ENCODE measurements around the gene RRP1B. TPM values are rescaled to one million over a fixed set of nuclear protein-coding genes. Genes with fewer than 3 reads are reported as not detected.

Gene RRP1B
- total and polyA plus RNA-seq, 9 of the 15 experiments (the other 6 are each of a cell fraction or from before 2014, with no cell fraction given): 6.8 to 66.6 (median 41.9) TPM

DNA sequence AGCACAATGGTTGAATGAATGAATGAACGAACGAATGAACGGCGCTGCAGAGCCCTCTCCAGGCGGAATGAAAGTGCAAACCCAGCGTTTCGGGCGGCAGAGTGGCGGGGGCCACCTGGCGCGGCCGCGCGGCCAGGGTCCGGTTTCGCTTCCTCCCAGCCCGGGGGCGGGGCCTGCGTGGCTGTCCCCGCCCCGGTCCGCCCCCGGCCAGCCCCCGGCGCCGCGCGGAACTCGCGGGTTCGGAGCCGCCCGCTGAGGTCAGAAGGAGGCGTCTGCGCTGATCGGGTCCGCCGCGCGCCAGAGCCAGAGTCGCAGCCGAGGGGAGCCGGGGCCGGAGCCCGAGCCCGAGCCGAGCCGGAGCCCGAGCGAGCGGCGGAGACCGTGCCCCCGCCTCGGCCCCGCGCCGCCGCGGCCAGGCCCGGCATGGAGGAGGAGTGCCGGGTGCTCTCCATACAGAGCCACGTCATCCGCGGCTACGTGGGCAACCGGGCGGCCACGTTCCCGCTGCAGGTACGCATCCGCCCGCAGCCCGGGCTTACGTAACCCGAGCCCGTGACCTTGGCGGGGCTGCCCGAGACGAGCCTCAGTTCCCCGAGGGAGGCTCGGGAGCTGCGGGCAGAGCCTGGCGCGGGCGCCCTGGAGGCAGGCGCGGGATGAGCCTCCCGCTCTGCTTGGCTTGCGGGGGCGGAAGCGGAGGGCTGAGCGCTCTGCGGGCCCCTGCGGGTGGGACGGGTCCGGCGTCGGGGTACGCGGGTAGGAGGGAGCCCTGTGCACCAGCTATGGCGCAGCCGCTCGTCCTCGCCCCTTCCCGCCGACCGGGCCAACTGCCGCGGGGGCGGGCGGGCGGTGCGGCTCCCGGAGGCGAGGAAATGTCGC lies 59.8 kb downstream of the RRP1B start, which contains the start of gene PDXK (continued):
- TF ChIP-seq, protein P1, sequence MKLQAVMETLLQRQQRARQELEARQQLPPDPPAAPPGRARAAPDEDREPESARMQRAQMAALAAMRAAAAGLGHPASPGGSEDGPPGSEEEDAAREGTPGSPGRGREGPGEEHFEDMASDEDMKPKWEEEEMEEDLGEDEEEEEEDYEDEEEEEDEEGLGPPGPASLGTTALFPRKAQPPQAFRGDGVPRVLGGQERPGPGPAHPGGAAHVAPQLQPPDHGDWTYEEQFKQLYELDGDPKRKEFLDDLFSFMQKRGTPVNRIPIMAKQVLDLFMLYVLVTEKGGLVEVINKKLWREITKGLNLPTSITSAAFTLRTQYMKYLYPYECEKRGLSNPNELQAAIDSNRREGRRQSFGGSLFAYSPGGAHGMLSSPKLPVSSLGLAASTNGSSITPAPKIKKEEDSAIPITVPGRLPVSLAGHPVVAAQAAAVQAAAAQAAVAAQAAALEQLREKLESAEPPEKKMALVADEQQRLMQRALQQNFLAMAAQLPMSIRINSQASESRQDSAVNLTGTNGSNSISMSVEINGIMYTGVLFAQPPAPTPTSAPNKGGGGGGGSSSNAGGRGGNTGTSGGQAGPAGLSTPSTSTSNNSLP (IDR thresholded peaks at IDR 0.05; ENCODE audit: borderline replicate concordance, low read depth, low read length): no peak
- TF ChIP-seq, protein P2, sequence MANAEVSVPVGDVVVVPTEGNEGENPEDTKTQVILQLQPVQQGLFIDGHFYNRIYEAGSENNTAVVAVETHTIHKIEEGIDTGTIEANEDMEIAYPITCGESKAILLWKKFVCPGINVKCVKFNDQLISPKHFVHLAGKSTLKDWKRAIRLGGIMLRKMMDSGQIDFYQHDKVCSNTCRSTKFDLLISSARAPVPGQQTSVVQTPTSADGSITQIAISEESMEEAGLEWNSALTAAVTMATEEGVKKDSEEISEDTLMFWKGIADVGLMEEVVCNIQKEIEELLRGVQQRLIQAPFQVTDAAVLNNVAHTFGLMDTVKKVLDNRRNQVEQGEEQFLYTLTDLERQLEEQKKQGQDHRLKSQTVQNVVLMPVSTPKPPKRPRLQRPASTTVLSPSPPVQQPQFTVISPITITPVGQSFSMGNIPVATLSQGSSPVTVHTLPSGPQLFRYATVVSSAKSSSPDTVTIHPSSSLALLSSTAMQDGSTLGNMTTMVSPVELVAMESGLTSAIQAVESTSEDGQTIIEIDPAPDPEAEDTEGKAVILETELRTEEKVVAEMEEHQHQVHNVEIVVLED (CRISPR knock-in tag; IDR thresholded peaks at IDR 0.05): peak; percentile 43; the same call in 1 of the 2 replicates
- TF ChIP-seq ZNF146 (CRISPR knock-in tag; IDR thresholded peaks at IDR 0.05; ENCODE audit: unreplicated experiment): peak; percentile 7
- TF ChIP-seq, protein P3, sequence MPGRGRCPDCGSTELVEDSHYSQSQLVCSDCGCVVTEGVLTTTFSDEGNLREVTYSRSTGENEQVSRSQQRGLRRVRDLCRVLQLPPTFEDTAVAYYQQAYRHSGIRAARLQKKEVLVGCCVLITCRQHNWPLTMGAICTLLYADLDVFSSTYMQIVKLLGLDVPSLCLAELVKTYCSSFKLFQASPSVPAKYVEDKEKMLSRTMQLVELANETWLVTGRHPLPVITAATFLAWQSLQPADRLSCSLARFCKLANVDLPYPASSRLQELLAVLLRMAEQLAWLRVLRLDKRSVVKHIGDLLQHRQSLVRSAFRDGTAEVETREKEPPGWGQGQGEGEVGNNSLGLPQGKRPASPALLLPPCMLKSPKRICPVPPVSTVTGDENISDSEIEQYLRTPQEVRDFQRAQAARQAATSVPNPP (IDR thresholded peaks at IDR 0.05; ENCODE audit: borderline replicate concordance, insufficient read depth, insufficient read length): no peak
- TF ChIP-seq ZNF347 (CRISPR knock-in tag; IDR thresholded peaks at IDR 0.05; ENCODE audit: low read depth): no peak
- peak; percentile 28 for TF ChIP-seq FUS (optimal IDR thresholded peaks at IDR 0.05; ENCODE audit: low read depth, low read length)
- no peak for TF ChIP-seq ZFP30 (CRISPR knock-in tag; IDR thresholded peaks at IDR 0.05; ENCODE audit: borderline replicate concordance)
- peak; percentile 73 for TF ChIP-seq CXXC5 (CRISPR knock-in tag; IDR thresholded peaks at IDR 0.05)
- peak; percentile 91 for TF ChIP-seq CHD1 (IDR thresholded peaks at IDR 0.05; ENCODE audit: low read length)
- no peak for TF ChIP-seq HDAC3 (IDR thresholded peaks at IDR 0.05; ENCODE audit: borderline replicate concordance, partially characterized antibody)
- peak; percentile 78; the same call in 1 of the 2 replicates for TF ChIP-seq PHF21A (IDR thresholded peaks at IDR 0.05; ENCODE audit: borderline replicate concordance, low read depth)
- TF ChIP-seq, protein P4, sequence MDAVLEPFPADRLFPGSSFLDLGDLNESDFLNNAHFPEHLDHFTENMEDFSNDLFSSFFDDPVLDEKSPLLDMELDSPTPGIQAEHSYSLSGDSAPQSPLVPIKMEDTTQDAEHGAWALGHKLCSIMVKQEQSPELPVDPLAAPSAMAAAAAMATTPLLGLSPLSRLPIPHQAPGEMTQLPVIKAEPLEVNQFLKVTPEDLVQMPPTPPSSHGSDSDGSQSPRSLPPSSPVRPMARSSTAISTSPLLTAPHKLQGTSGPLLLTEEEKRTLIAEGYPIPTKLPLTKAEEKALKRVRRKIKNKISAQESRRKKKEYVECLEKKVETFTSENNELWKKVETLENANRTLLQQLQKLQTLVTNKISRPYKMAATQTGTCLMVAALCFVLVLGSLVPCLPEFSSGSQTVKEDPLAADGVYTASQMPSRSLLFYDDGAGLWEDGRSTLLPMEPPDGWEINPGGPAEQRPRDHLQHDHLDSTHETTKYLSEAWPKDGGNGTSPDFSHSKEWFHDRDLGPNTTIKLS (IDR thresholded peaks at IDR 0.05; ENCODE audit: borderline replicate concordance, low read depth): peak; percentile 99
- TF ChIP-seq PHF20 (IDR thresholded peaks at IDR 0.05; ENCODE audit: partially characterized antibody): no peak
- TF ChIP-seq SMAD2 (IDR thresholded peaks at IDR 0.05; ENCODE audit: low read depth, low read length): no peak
- TF ChIP-seq KAT2B (IDR thresholded peaks at IDR 0.05; ENCODE audit: low read depth, low read length): no peak
- TF ChIP-seq MTA2 (IDR thresholded peaks at IDR 0.05; ENCODE audit: low read depth): no peak
- TF ChIP-seq ZNF699 (CRISPR knock-in tag; IDR thresholded peaks at IDR 0.05; ENCODE audit: insufficient replicate concordance): no peak
- 0 out of 2 replicates have a peak, but pooled peaks have one; percentile 12 for TF ChIP-seq TEAD4 (IDR thresholded peaks at IDR 0.05; ENCODE audit: low read length)
- no peak for TF ChIP-seq TEAD4 (CRISPR knock-in tag; IDR thresholded peaks at IDR 0.05; ENCODE audit: borderline replicate concordance)
- no peak for TF ChIP-seq PRMT5 (CRISPR knock-in tag; IDR thresholded peaks at IDR 0.05)
- TF ChIP-seq LEF1 (IDR thresholded peaks at IDR 0.05): no peak
- TF ChIP-seq ZNF668 (CRISPR knock-in tag; IDR thresholded peaks at IDR 0.05): no peak
- no peak for TF ChIP-seq RHOXF2B (CRISPR knock-in tag; conservative IDR thresholded peaks at IDR 0.05)

Measured in K562 (cell line).